BJ (cell line): ENCODE data around the gene SLAMF7. TPM values are rescaled to one million over a fixed set of nuclear protein-coding genes. Genes with fewer than 3 reads are reported as not detected.

ENCODE experiments used
- CTCF ChIA-PET: fragments of 350-600 bp; formaldehyde crosslinking; extraction: SDS; loops from one replicate; lab custom pipeline; 2021; ENCODE audit warnings: antibody characterized with exemption, inconsistent platforms; lab: Yijun Ruan, JAX
- POLR2A ChIA-PET: fragments of 300-600 bp; sonication (Branson Sonifier 250); formaldehyde crosslinking; extraction: SDS; loops from one replicate; lab custom pipeline; 2021; ENCODE audit warnings: antibody characterized with exemption; lab: Charles Lee
- DNase-seq: peaks from one replicate; pipeline ENCODE4 v3.0.0-alpha.2; 2011; ENCODE audit warnings: low read depth
- H3K27me3 ChIP-seq: 2 replicates; pipeline ENCODE4 v1.6.0; 2011; ENCODE audit warnings: low read length; ENCODE audit not compliant: control insufficient read depth, insufficient read depth
- H3K36me3 ChIP-seq: 2 replicates; pipeline ENCODE4 v1.5.1; 2011; ENCODE audit warnings: low read length; ENCODE audit not compliant: control insufficient read depth, insufficient read depth
- H3K4me3 ChIP-seq: 2 replicates; pipeline ENCODE4 v1.5.1; 2011; ENCODE audit warnings: low read depth, mild to moderate bottlenecking, control low read depth, low read length
- polyA plus RNA-seq: library from polyadenylated mRNA; depleted of rRNA; stranded (reverse); fragments of >200 nt; gene quantifications from 2 replicates; pipeline ENCODE4 v1.2.3, GENCODE V29; 2011
- TF ChIP-seq, protein P1 (sequence below): IDR thresholded peaks from 2 replicates; pipeline ENCODE4 v1.5.1; 2011; ENCODE audit warnings: low read depth, mild to moderate bottlenecking, control low read depth, inconsistent platforms, low read length, moderate library complexity; ENCODE audit not compliant: insufficient read depth

Gene SLAMF7
- polyA plus RNA-seq, 1 experiment = not detected

DNA sequence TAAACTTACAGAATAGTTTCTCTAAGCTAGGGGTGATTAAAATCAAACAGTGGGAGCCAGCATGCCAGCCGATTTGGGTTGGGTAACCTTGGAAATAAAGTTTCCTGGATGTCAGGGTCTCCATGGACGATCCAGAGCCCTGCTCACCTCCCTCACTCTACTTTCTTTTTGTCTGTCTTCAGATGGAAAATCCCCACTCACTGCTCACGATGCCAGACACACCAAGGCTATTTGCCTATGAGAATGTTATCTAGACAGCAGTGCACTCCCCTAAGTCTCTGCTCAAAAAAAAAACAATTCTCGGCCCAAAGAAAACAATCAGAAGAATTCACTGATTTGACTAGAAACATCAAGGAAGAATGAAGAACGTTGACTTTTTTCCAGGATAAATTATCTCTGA, 13.9 kb downstream of the SLAMF7 start:
- TF ChIP-seq, protein P1, sequence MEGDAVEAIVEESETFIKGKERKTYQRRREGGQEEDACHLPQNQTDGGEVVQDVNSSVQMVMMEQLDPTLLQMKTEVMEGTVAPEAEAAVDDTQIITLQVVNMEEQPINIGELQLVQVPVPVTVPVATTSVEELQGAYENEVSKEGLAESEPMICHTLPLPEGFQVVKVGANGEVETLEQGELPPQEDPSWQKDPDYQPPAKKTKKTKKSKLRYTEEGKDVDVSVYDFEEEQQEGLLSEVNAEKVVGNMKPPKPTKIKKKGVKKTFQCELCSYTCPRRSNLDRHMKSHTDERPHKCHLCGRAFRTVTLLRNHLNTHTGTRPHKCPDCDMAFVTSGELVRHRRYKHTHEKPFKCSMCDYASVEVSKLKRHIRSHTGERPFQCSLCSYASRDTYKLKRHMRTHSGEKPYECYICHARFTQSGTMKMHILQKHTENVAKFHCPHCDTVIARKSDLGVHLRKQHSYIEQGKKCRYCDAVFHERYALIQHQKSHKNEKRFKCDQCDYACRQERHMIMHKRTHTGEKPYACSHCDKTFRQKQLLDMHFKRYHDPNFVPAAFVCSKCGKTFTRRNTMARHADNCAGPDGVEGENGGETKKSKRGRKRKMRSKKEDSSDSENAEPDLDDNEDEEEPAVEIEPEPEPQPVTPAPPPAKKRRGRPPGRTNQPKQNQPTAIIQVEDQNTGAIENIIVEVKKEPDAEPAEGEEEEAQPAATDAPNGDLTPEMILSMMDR = no peak
- ChIA-PET POLR2A (no interaction called here), CTCF (interaction anchor here (1.2 kb wide), 1 partner anchor 10 kb away, joined by 3 read pairs; no protein-coding TSS in a partner anchor)
- Histone ChIP-seq H3K36me3 (no peaks in the 10 kb centered on the region), H3K4me3 (no peak overlapping the region), H3K27me3 (peaks cover 2% of the 10 kb centered on the region; the same call in 1 of the 2 replicates)
- no peak for DNase-seq

DNA sequence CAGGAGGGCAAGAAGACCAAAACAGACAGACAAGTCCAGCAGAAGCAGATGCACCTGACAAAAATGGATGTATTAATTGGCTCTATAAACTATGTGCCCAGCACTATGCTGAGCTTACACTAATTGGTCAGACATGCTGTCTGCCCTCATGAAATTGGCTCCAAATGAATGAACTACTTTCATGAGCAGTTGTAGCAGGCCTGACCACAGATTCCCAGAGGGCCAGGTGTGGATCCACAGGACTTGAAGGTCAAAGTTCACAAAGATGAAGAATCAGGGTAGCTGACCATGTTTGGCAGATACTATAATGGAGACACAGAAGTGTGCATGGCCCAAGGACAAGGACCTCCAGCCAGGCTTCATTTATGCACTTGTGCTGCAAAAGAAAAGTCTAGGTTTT, 14.5 kb downstream of the SLAMF7 start:
- TF ChIP-seq, protein P1 = no peak
- DNase-seq = no peak
- Histone ChIP-seq H3K4me3 (no peak overlapping the region), H3K36me3 (no peaks in the 10 kb centered on the region), H3K27me3 (peaks cover 2% of the 10 kb centered on the region; the same call in 1 of the 2 replicates)
- ChIA-PET CTCF (no interaction called here), POLR2A (no interaction called here)

DNA sequence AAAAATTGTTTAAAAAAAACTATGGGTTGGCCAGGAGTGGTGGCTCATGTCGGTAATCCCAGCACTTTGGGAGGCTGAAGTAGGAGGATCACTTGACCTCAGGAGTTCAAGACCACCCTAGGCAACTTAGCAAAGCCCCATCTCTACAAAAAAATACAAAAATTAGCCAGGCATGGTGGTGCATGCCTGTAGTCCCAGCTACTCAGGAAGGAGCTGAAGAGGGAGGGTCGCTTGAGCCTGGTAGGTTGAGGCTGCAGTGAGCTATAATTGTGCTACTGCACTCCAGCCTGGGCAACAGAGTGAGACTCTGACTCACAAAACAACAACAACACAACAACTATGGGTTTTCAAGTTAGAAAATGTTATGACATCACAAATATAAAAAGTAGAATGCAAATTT, 16.4 kb downstream of the SLAMF7 start:
- H3K36me3 ChIP-seq = no peaks in the 10 kb centered on the region
- ChIA-PET POLR2A (no interaction called here), CTCF (no interaction called here)
- no peak overlapping the region for H3K4me3 ChIP-seq
- TF ChIP-seq, protein P1 = no peak
- H3K27me3 ChIP-seq = peaks cover under 1% of the 10 kb centered on the region; the same call in 1 of the 2 replicates
- no peak for DNase-seq

DNA sequence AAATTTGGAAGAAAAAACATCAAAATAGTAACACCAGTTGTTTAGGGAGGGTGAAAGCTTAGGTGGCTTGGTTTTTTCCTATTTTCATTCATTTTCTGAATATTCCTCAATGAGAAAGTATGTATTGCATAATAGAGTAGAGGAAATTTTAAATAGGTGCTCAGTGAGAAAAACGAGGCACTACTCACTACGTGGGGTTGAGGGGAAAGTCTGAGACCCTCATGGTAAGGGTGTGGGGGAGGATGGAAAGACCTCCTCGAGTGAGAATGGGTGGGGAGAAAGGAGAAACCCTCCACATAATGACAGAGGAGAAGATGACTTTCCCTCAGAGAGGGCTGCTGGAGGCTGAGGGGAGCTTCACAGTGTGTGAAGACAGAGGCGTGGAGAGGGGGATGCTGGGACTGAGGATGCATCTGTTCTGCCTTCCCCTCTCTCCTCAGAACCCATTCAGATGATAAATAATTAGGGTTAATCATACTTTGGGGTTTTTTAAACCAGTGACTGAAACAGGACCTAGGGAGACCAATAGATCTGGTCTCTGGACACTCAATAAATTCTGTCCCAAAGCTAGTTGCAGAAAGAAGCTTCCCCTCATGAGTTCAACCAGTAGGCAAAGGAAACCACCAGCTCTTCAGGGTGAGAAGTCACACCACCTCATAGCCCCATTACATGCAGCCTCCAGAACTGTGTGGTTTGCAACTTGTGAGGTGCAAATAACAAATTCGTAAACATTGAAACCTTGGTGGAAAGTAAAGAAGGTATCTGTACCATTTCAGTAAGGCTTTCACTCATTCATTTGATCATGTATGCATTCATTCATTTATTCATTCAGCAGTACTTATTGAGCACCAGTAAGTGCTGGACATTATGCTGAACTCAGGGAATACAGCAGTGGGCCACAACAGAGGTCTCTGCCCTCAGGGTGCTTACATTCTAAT, 17.1 kb downstream of the SLAMF7 start:
- TF ChIP-seq, protein P1 = no peak
- Histone ChIP-seq H3K36me3 (no peaks in the 10 kb centered on the region), H3K27me3 (no peaks in the 10 kb centered on the region), H3K4me3 (no peak overlapping the region)
- no peak for DNase-seq
- POLR2A ChIA-PET = no interaction called here
- CTCF ChIA-PET = no interaction called here

GRCh38 chr1:160756849-160757201, 17.8 kb downstream of the SLAMF7 start:
- ChIA-PET POLR2A (no interaction called here), CTCF (no interaction called here)
- no peaks in the 10 kb centered on the region for H3K36me3 ChIP-seq
- H3K27me3 ChIP-seq = no peaks in the 10 kb centered on the region
- TF ChIP-seq, protein P1 = no peak
- no peak overlapping the region for H3K4me3 ChIP-seq
- DNase-seq = no peak
